A549 treated with RU486 at 1 μM for 4 hours (cell line): ENCODE results near the gene OR2AJ1. TPM values are rescaled to one million over a fixed set of nuclear protein-coding genes. Genes with fewer than 3 reads are reported as not detected.

Experiments used
- total RNA-seq: library from RNA; stranded (reverse); fragments of 200-300 nt; extraction: Qiagen RNA extraction; gene quantifications from 5 replicates; pipeline ENCODE4 v1.2.3, GENCODE V29; 2022; ENCODE audit warnings: low read depth

The OR2AJ1 gene, protein sequence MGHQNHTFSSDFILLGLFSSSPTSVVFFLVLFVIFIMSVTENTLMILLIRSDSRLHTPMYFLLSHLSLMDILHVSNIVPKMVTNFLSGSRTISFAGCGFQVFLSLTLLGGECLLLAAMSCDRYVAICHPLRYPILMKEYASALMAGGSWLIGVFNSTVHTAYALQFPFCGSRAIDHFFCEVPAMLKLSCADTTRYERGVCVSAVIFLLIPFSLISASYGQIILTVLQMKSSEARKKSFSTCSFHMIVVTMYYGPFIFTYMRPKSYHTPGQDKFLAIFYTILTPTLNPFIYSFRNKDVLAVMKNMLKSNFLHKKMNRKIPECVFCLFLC
- total RNA-seq = not detected in 5 replicates

DNA sequence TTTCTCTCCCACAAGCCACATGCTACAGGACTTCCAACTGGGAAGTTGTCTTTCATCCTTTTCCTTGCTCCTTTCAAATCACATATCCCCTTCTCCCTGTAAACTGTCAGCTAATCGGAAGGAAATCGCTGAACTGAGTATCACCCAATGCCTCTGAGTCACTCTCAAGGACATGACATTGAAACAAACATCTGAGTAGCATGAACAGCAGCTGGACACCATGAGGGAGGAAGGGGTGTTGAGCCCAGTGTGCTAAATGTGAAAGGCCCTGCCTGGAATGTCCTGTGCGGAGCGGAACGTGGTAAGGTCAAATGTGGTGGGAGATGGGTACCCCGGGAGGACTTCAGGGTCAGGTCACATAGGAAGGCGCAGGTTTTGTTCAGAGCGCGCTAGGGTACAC is at the start of gene OR2AJ1:
OR2AJ1 (plus strand) TSS at position 22 of the 400 bp plus-strand sequence. CDS start 8,880 bp downstream, outside the sequence.

DNA sequence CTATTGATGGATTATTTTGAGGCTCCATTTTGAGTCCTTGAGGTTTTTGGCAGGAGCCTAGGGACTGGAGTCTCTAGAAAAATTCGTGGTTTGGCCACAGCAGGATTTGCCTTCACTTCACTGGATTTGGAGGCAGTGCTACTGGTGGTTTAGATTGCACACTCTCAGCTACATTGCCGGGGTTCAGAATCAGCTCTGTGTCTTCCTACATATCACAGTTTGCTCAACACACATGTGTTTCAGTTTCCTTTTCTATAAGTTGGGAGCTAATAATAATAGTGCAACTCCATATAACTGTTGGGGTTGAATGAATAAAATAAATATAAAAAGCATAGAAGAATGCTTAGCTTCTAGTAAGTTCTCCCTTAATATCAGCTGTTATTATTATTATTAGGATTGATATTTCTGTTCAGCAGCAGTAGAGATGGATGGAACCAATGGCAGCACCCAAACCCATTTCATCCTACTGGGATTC is 29.5 kb upstream of the OR2AJ1 start, which contains the start of gene OR2W3:
OR2W3 (plus strand) TSS at position 425 of the 475 bp plus-strand sequence; CDS start at position 425, 0 bp downstream.

DNA sequence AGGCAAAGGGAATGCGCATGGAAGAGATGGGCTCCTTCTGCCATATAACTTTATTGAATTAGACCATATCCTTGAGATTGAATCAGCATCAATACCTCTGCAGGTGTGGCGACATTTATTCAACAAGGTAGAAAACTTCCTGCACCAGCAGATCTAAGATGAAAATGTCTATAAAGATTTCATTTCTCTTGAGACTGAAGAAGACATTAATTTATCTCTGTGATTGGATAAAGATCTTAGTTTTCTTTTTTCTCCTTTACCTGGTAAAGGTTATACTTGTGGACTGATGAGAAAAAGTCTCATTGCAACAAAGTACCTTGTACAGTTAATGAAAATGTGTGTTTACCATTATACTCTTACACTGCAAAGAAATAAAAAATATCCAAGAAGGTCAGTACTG is 4.7 kb upstream of the OR2AJ1 start, which contains the start of gene OR2T8:
OR2T8 (plus strand) TSS at position 301 of the 400 bp plus-strand sequence. CDS start 766 bp downstream, outside the sequence.

DNA sequence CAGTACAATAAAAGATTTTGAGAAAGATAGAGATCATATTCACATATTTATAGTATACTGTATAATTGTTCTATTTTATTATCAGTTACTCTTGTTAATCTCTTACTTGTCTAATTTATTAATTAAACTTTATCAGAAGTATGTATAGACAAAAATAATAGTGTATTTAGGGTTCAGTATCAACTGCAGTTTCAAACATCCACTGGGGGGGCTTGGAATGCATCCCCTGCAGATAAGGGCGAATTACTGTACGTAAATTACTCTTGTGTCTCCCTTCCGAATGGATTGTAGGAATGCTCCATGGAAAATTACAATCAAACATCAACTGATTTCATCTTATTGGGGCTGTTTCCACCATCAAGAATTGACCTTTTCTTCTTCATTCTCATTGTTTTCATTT is 23.9 kb downstream of the OR2AJ1 start, which contains the start of gene OR2L8:
OR2L8 (plus strand) TSS at position 301 of the 400 bp plus-strand sequence; CDS start at position 301, 0 bp downstream.

DNA sequence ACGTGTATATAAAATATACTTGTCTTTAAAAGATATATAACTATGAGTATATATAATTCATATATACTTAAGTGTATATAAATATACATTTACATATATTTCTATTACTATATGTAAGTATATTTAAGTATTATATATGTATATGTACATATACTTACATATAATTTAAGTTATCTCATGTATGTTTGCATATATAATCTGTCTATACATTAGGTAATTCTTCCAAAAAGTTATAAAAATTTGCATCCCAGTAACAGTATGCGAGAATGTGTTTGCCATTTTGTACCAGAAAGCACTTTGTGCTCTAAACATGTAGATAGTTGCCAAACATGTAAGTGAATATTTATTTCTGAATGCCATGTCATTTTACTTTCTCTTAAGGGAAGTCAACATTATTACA is 40.2 kb downstream of the OR2AJ1 start, which contains the start of gene OR2AK2:
OR2AK2 (plus strand) TSS at position 301 of the 400 bp plus-strand sequence. CDS start 144 bp downstream, outside the sequence.

Other genes with a start within 250 kb of the OR2AJ1 start
- gene OR13G1, start 245.2 kb upstream of the OR2AJ1 start, total RNA-seq = not detected in 5 replicates
- gene OR6F1, start 208.2 kb upstream of the OR2AJ1 start, total RNA-seq = not detected in 5 replicates
- not detected in 5 replicates for gene OR14K1, start 186.3 kb upstream of the OR2AJ1 start, total RNA-seq
- gene OR14A2, start 176.7 kb upstream of the OR2AJ1 start, total RNA-seq = not detected in 5 replicates
- gene OR1C1, start 164.3 kb upstream of the OR2AJ1 start, total RNA-seq = not detected in 5 replicates
- not detected in 5 replicates for gene OR14A16, start 100.8 kb upstream of the OR2AJ1 start, total RNA-seq
- gene OR11L1, start 83.0 kb upstream of the OR2AJ1 start, total RNA-seq = not detected in 5 replicates
- not detected in 5 replicates for gene TRIM58, start 67.7 kb upstream of the OR2AJ1 start, total RNA-seq
- not detected in 5 replicates for gene OR2W3, start 29.3 kb upstream of the OR2AJ1 start, total RNA-seq
- not detected in 5 replicates for gene OR2T8, start 4.6 kb upstream of the OR2AJ1 start, total RNA-seq
- not detected in 5 replicates for gene OR2L8, start 24.0 kb downstream of the OR2AJ1 start, total RNA-seq
- not detected in 5 replicates for gene OR2AK2, start 40.3 kb downstream of the OR2AJ1 start, total RNA-seq
- gene OR2L5, start 88.8 kb downstream of the OR2AJ1 start, total RNA-seq = not detected in 5 replicates
- gene OR2L2, start 105.2 kb downstream of the OR2AJ1 start, total RNA-seq = 0.02 to 0.06 TPM in 2 of 5 replicates, not detected in the others
- not detected in 5 replicates for gene OR2L3, start 121.9 kb downstream of the OR2AJ1 start, total RNA-seq
- not detected in 5 replicates for gene OR2L13, start 170.3 kb downstream of the OR2AJ1 start, total RNA-seq
- not detected in 5 replicates for gene OR2M5, start 220.3 kb downstream of the OR2AJ1 start, total RNA-seq
- gene OR2M2, start 249.9 kb downstream of the OR2AJ1 start, total RNA-seq = not detected in 5 replicates